A549 (cell line): ENCODE measurements around the gene MAML3. TPM values are rescaled to one million over a fixed set of nuclear protein-coding genes. Genes with fewer than 3 reads are reported as not detected.

Experiments used
- ATAC-seq, 2 experiments: fragments of 200-7000 bp in 1 of 2; fragments of >200 bp in 1 of 2; cut with Nextera tagmentation in 1 of 2; cut with Tn5 transposase in 1 of 2; 3 replicates each; pipeline versions ENCODE4 v1.8.0 to v1.9.1; 2018 to 2020; ENCODE audit warnings: mild to moderate bottlenecking in 1 of 2, moderate library complexity in 1 of 2
- CTCF ChIA-PET: fragments of 300-600 bp; sonication (Branson Sonifier 250); formaldehyde crosslinking; extraction: SDS; loops from one replicate; lab custom pipeline; 2021; ENCODE audit warnings: antibody characterized with exemption, inconsistent platforms; lab: Yijun Ruan, JAX
- POLR2A ChIA-PET: fragments of 350-600 bp; formaldehyde crosslinking; extraction: SDS; loops from one replicate; lab custom pipeline; 2021; ENCODE audit warnings: antibody characterized with exemption, inconsistent platforms; lab: Yijun Ruan, JAX
- DNase-seq, 2 experiments: peaks; one replicate each; pipeline versions ENCODE4 v3.0.0 to v3.0.0-alpha.2; 2011 to 2016; ENCODE audit warnings: low read depth in 1 of 2, low spot score in 1 of 2
- FAIRE-seq: peaks from 2 replicates; lab custom pipeline; 2011; peaks lifted over from hg19 to GRCh38; lab: Jason Lieb, UNC
- H3K27ac ChIP-seq, 2 experiments: fragments of >200 bp; sonication (Bioruptor Twin); formaldehyde crosslinking; 3 replicates each; pipeline ENCODE4 v1.5.1; 2016 to 2017
- H3K4me1 ChIP-seq: fragments of >200 bp; sonication (Bioruptor Twin); formaldehyde crosslinking; 3 replicates; pipeline ENCODE4 v1.6.1; 2016
- H3K4me2 ChIP-seq: fragments of >200 bp; sonication (Bioruptor Twin); formaldehyde crosslinking; 3 replicates; pipeline ENCODE4 v1.6.1; 2016
- H3K4me3 ChIP-seq: fragments of >200 bp; sonication (Bioruptor Twin); formaldehyde crosslinking; 3 replicates; pipeline ENCODE4 v1.5.1; 2016
- H3K9me3 ChIP-seq: fragments of >200 bp; sonication (Bioruptor Twin); formaldehyde crosslinking; 3 replicates; pipeline ENCODE4 v1.6.1; 2016
- ATOH8 ChIP-seq: fragments of 250-450 bp; sonication (Bioruptor Pico); IDR thresholded peaks from 2 replicates; pipeline ENCODE4 v1.5.0; 2020; ENCODE audit warnings: low read depth, mild to moderate bottlenecking, moderate library complexity
- BHLHE40 ChIP-seq: IDR thresholded peaks from 2 replicates; pipeline ENCODE4 v1.6.1; 2012; ENCODE audit warnings: low read depth, low read length, inconsistent platforms
- CHD2 ChIP-seq: fragments of 150-350 bp; IDR thresholded peaks from 2 replicates; pipeline ENCODE4 v1.6.1; 2014; ENCODE audit warnings: low read length; ENCODE audit not compliant: partially characterized antibody
- EHF ChIP-seq: fragments of 250-450 bp; sonication (Bioruptor Pico); IDR thresholded peaks from 2 replicates; pipeline ENCODE4 v1.5.0; 2020; ENCODE audit warnings: mild to moderate bottlenecking
- ELK1 ChIP-seq: fragments of 150-350 bp; IDR thresholded peaks from 2 replicates; pipeline ENCODE4 v1.6.1; 2014; ENCODE audit warnings: low read depth, mild to moderate bottlenecking, low read length
- FOXS1 ChIP-seq: fragments of 250-450 bp; sonication (Bioruptor Pico); IDR thresholded peaks from 2 replicates; pipeline ENCODE4 v1.5.0; 2020; ENCODE audit warnings: mild to moderate bottlenecking, moderate library complexity
- GATA3 ChIP-seq: IDR thresholded peaks from 2 replicates; pipeline ENCODE4 v1.6.1; 2012; ENCODE audit warnings: borderline replicate concordance
- HOXA7 ChIP-seq: fragments of 250-450 bp; sonication (Bioruptor Pico); IDR thresholded peaks from 2 replicates; pipeline ENCODE4 v1.5.0; 2020; ENCODE audit warnings: mild to moderate bottlenecking, moderate library complexity
- HOXB13 ChIP-seq: fragments of 250-450 bp; sonication (Bioruptor Pico); IDR thresholded peaks from 2 replicates; pipeline ENCODE4 v1.5.0; 2020; ENCODE audit warnings: low read depth, mild to moderate bottlenecking, moderate library complexity
- HOXB5 ChIP-seq: fragments of 250-450 bp; sonication (Bioruptor Pico); IDR thresholded peaks from 2 replicates; pipeline ENCODE4 v1.5.0; 2020; ENCODE audit warnings: mild to moderate bottlenecking, moderate library complexity
- JUN ChIP-seq, 2 experiments: fragments of >200 bp; sonication (Bioruptor Twin); formaldehyde crosslinking; IDR thresholded peaks; 2 replicates in 1 of 2; 3 replicates in 1 of 2; pipeline ENCODE4 v1.6.1; 2016 to 2017
- KDM5A ChIP-seq: fragments of 200-600 bp; sonication (generic); IDR thresholded peaks from 2 replicates; pipeline ENCODE4 v1.6.1; 2016; ENCODE audit warnings: antibody characterized with exemption, mild to moderate bottlenecking
- MAFK ChIP-seq: fragments of 450-650 bp; IDR thresholded peaks from 2 replicates; pipeline ENCODE4 v1.6.1; 2014; ENCODE audit not compliant: partially characterized antibody
- MAZ ChIP-seq: fragments of 150-350 bp; IDR thresholded peaks from 2 replicates; pipeline ENCODE4 v1.6.1; 2014; ENCODE audit warnings: antibody characterized with exemption, low read depth, low read length, borderline replicate concordance
- MYC ChIP-seq: IDR thresholded peaks from 2 replicates; pipeline ENCODE4 v1.6.1; 2012; ENCODE audit warnings: mild to moderate bottlenecking, inconsistent platforms, low read length, improper control_type of control experiment, borderline replicate concordance
- NPAS2 ChIP-seq: fragments of 250-450 bp; sonication (Bioruptor Pico); IDR thresholded peaks from 2 replicates; pipeline ENCODE4 v1.8.0; 2022; ENCODE audit warnings: mild to moderate bottlenecking, moderate library complexity, borderline replicate concordance
- NR3C1 ChIP-seq: fragments of >200 bp; sonication (Bioruptor Twin); formaldehyde crosslinking; IDR thresholded peaks from 3 replicates; pipeline ENCODE4 v1.6.1; 2017
- PHF8 ChIP-seq: fragments of 200-600 bp; sonication (generic); IDR thresholded peaks from 2 replicates; pipeline ENCODE4 v1.6.1; 2016; ENCODE audit warnings: low read depth, mild to moderate bottlenecking, antibody characterized with exemption, moderate library complexity, borderline replicate concordance
- RAD21 ChIP-seq, 2 experiments: fragments of >200 bp in 1 of 2; sonication (Bioruptor Twin) in 1 of 2; formaldehyde crosslinking in 1 of 2; IDR thresholded peaks in 1 of 2; conservative IDR thresholded peaks in 1 of 2; 2 replicates in 1 of 2; 3 replicates in 1 of 2; pipeline ENCODE4 v1.6.1; 2012 to 2018; ENCODE audit warnings: inconsistent platforms in 1 of 2
- RFX5 ChIP-seq: fragments of 450-650 bp; IDR thresholded peaks from 2 replicates; pipeline ENCODE4 v1.7.1; 2014; ENCODE audit warnings: antibody characterized with exemption, mild to moderate bottlenecking, moderate library complexity
- RNF2 ChIP-seq: fragments of 200-600 bp; sonication (generic); IDR thresholded peaks from 2 replicates; pipeline ENCODE4 v1.6.1; 2016; ENCODE audit warnings: low read depth, mild to moderate bottlenecking, antibody characterized with exemption, moderate library complexity, borderline replicate concordance
- TP53 ChIP-seq: fragments of 250-450 bp; sonication (Bioruptor Pico); IDR thresholded peaks from 2 replicates; pipeline ENCODE4 v1.5.0; 2021; ENCODE audit warnings: mild to moderate bottlenecking, moderate library complexity
- ZC3H11A ChIP-seq: fragments of 450-650 bp; IDR thresholded peaks from 2 replicates; pipeline ENCODE4 v1.6.1; 2014; ENCODE audit warnings: antibody characterized with exemption, mild to moderate bottlenecking
- ZNF302 ChIP-seq: fragments of 250-450 bp; sonication (Bioruptor Pico); IDR thresholded peaks from 2 replicates; pipeline ENCODE4 v1.9.0; 2021; ENCODE audit warnings: inconsistent platforms, mild to moderate bottlenecking, moderate library complexity
- WGBS: methylation state at CpG from one replicate; pipeline ENCODE4 v1.1.6; 2017; ENCODE audit errors: missing lambda C conversion rate; 5-methylcytosine and 5-hydroxymethylcytosine counted together
- polyA plus RNA-seq, 4 experiments: library from polyadenylated mRNA; depleted of rRNA in 3 of 4; stranded (reverse); fragments of >200 nt; fragmentation: RNase III in 1 of 4; extraction: RNeasy Plus Mini Kit Qiagen cat#74134 plus additional on column Dnase treatment in 1 of 4; gene quantifications; 2 replicates in 3 of 4; 3 replicates in 1 of 4; pipeline ENCODE4 v1.2.3, GENCODE V29; 2011 to 2017

The MAML3 gene
- polyA plus RNA-seq, 2 of the 4 experiments (the other 2 are of a cell fraction), result 9.0 to 22.2 TPM

GRCh38 chr4:139782926-139783522, 371.0 kb downstream of the MAML3 start (continued):
- TF ChIP-seq EHF (CRISPR knock-in tag), result no peak

GRCh38 chr4:139781066-139781465, 372.9 kb downstream of the MAML3 start:
- ATAC-seq (no peak), FAIRE-seq (no peak), DNase-seq (no peak)
- Histone ChIP-seq H3K4me2 (no peak overlapping the region), H3K4me1 (no peaks in the 10 kb centered on the region), H3K4me3 (no peak overlapping the region), H3K27ac (no peak overlapping the region), H3K9me3 (no peaks in the 10 kb centered on the region)
- TF ChIP-seq HOXA7 (CRISPR knock-in tag) (no peak), ATOH8 (no peak), KDM5A (no peak), TP53 (no peak), ZNF302 (CRISPR knock-in tag) (no peak), NPAS2 (CRISPR knock-in tag) (no peak), MAFK (no peak), JUN (IDR thresholded peaks at IDR 0.05) (no peak), NR3C1 (no peak), MAZ (no peak), BHLHE40 (no peak), RNF2 (no peak), HOXB5 (CRISPR knock-in tag) (no peak)
- ChIA-PET POLR2A (no interaction called here), CTCF (no interaction called here)
- 77% methylated on average over 3 of the region's 3 CpGs for WGBS

- ATAC-seq (no peak), DNase-seq (no peak), FAIRE-seq (no peak)
- Histone ChIP-seq H3K9me3 (no peaks in the 10 kb centered on the region), H3K4me3 (no peak overlapping the region), H3K27ac (no peak overlapping the region), H3K4me1 (no peaks in the 10 kb centered on the region), H3K4me2 (no peak overlapping the region)
- over 99% methylated on average over 9 of the region's 9 CpGs for WGBS
- POLR2A ChIA-PET, result no interaction called here
- CTCF ChIA-PET, result no interaction called here
- TF ChIP-seq RAD21 (conservative IDR thresholded peaks at IDR 0.05 in 1 of 2, IDR thresholded peaks at IDR 0.05 in 1 of 2), result no peak
- no peak for TF ChIP-seq JUN (IDR thresholded peaks at IDR 0.05)
- TF ChIP-seq TP53, result no peak
- TF ChIP-seq CHD2, result no peak
- no peak for TF ChIP-seq RFX5
- no peak for TF ChIP-seq ZC3H11A
- no peak for TF ChIP-seq FOXS1 (CRISPR knock-in tag)
- no peak for TF ChIP-seq MYC
- no peak for TF ChIP-seq HOXB5 (CRISPR knock-in tag)
Observed at GRCh38 chr4:139779691-139780090, 374.3 kb downstream of the MAML3 start.

GRCh38 chr4:139777757-139778156, 376.2 kb downstream of the MAML3 start:
- Histone ChIP-seq H3K4me2 (no peak overlapping the region), H3K4me3 (no peak overlapping the region), H3K27ac (no peak overlapping the region), H3K4me1 (no peaks in the 10 kb centered on the region), H3K9me3 (no peaks in the 10 kb centered on the region)
- DNase-seq (no peak), FAIRE-seq (no peak), ATAC-seq (no peak)
- WGBS, result 91% methylated on average over 3 of the region's 3 CpGs
- CTCF ChIA-PET, result interaction anchor here (1.1 kb wide), 1 partner anchor 13 kb away, joined by 3 read pairs; no protein-coding TSS in a partner anchor
- TF ChIP-seq TP53, result no peak
- no peak for TF ChIP-seq GATA3
- no peak for TF ChIP-seq ZNF302 (CRISPR knock-in tag)
- no peak for TF ChIP-seq RNF2
- no peak for TF ChIP-seq ELK1
- TF ChIP-seq PHF8, result no peak
- TF ChIP-seq MAZ, result no peak
- TF ChIP-seq HOXB13 (CRISPR knock-in tag), result no peak
- POLR2A ChIA-PET, result no interaction called here
